HFFc6 (cell line): ENCODE measurements around the gene CCDC24. TPM values are rescaled to one million over a fixed set of nuclear protein-coding genes. Genes with fewer than 3 reads are reported as not detected.

Experiments used
- DNase-seq: peaks from one replicate; pipeline ENCODE4 v3.0.0-alpha.2; 2018
- H3K27ac Mint-ChIP-seq: 2 replicates; pipeline ENCODE4 v1.8.0; 2020; ENCODE audit warnings: mild to moderate bottlenecking, mixed read lengths
- H3K27me3 Mint-ChIP-seq: 2 replicates; pipeline ENCODE4 v1.8.0; 2021; ENCODE audit warnings: mild to moderate bottlenecking, moderate library complexity, mixed read lengths; ENCODE audit not compliant: insufficient read depth
- H3K36me3 Mint-ChIP-seq: 2 replicates; pipeline ENCODE4 v1.8.0; 2021; ENCODE audit warnings: low read depth, mixed read lengths
- H3K4me1 Mint-ChIP-seq: 2 replicates; pipeline ENCODE4 v1.8.0; 2020; ENCODE audit warnings: low read depth, mixed read lengths
- H3K4me3 Mint-ChIP-seq: 2 replicates; pipeline ENCODE4 v1.8.0; 2020; ENCODE audit warnings: mild to moderate bottlenecking, moderate library complexity, mixed read lengths
- H3K9me3 Mint-ChIP-seq: 2 replicates; pipeline ENCODE4 v1.8.0; 2020; ENCODE audit warnings: mild to moderate bottlenecking, mixed read lengths
- CTCF ChIP-seq: fragments of 200-600 bp; sonication (generic); IDR thresholded peaks from 2 replicates; pipeline ENCODE4 v1.5.0; 2021; ENCODE audit warnings: antibody characterized with exemption, mild to moderate bottlenecking
- total RNA-seq, 6 experiments: library from RNA; stranded (reverse); fragmentation: NEBNext Ultra II Directional; extraction: Animal tissue kit (Norgen Biotek cat#: 25700); gene quantifications; 2 replicates in 1 of 6; 3 replicates in 5 of 6; pipeline ENCODE4 v1.2.3, GENCODE V29; 2021

The CCDC24 gene
- total RNA-seq, 6 experiments from 2014 or later = 5.6 to 7.7 (median 6.5) TPM

- no peak for DNase-seq
- H3K4me1 Mint-ChIP-seq = peaks cover 52% of the 10 kb centered on the region
- H3K27me3 Mint-ChIP-seq = peaks cover 4% of the 10 kb centered on the region; the same call in 1 of the 2 replicates
- peak overlapping the region; percentile 92 for H3K4me3 Mint-ChIP-seq
- no peaks in the 10 kb centered on the region for H3K9me3 Mint-ChIP-seq
- TF ChIP-seq CTCF = no peak
- no peak overlapping the region; the same call in 1 of the 2 replicates for H3K27ac Mint-ChIP-seq
- H3K36me3 Mint-ChIP-seq = peaks cover 34% of the 10 kb centered on the region
These were observed 14.5 kb upstream of the CCDC24 start for GRCh38 chr1:43976890-43977289.

DNA sequence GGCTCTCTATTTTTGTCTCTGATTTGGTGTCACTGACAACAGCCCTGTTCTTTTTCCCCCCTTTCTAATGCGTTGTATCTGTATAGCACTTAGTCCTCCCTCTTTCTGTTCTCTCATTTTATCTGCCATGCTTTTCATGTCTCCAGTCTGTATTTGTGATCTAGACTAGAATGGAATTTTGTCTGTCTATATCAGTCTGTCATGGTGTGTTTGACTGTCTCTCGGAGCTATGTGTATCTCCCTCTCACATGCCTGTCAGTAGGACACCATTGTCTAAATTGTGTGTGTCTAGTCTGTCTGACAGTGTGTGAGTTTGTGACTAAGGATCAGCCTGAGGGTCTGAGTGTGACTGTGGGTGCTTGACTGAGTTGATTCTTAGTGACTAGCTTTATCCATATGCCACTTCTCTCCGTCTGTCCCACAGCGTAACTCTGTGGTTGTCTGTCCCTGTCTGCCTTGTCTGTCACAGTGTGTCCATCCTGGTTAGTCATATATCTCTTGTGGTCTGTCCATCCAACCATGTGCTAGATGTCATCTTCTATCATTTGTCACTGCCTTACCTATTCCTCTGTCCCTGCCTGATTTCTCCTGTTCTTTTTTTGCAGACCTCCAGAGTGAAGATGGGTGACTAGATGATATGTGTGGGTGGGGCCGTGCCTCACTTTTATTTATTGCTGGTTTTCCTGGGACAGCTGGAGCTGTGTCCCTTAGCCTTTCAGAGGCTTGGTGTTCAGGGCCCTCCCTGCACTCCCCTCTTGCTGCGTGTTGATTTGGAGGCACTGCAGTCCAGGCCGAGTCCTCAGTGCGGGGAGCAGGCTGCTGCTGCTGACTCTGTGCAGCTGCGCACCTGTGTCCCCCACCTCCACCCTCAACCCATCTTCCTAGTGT, 13.8 kb upstream of the CCDC24 start:
- H3K9me3 Mint-ChIP-seq = no peaks in the 10 kb centered on the region
- H3K36me3 Mint-ChIP-seq = peaks cover 37% of the 10 kb centered on the region
- no peak for TF ChIP-seq CTCF
- peaks cover 4% of the 10 kb centered on the region; the same call in 1 of the 2 replicates for H3K27me3 Mint-ChIP-seq
- peak overlapping the region; percentile 79 for H3K27ac Mint-ChIP-seq
- H3K4me1 Mint-ChIP-seq = peaks cover 56% of the 10 kb centered on the region
- H3K4me3 Mint-ChIP-seq = peak overlapping the region; percentile 85
- no peak for DNase-seq

- Mint-ChIP-seq H3K27ac (peak overlapping the region; percentile 79; the same call in 1 of the 2 replicates), H3K36me3 (peaks cover 42% of the 10 kb centered on the region), H3K9me3 (no peaks in the 10 kb centered on the region), H3K27me3 (peaks cover 4% of the 10 kb centered on the region; the same call in 1 of the 2 replicates), H3K4me1 (peaks cover 62% of the 10 kb centered on the region), H3K4me3 (peak overlapping the region; percentile 85)
- no peak for TF ChIP-seq CTCF
- DNase-seq = no peak
These were observed 13.2 kb upstream of the CCDC24 start for GRCh38 chr1:43978264-43978550.

GRCh38 chr1:43978551-43979260, 12.7 kb upstream of the CCDC24 start, which contains the start of gene B4GALT2:
Gene B4GALT2, plus strand, starts transcription at chr1:43979210. Its CDS starts 1,951 bp downstream, at chr1:43981161.
- Mint-ChIP-seq H3K27ac (peak within 1 kb of the TSS; percentile 87), H3K4me1 (peaks cover 63% of the 10 kb centered on the region), H3K27me3 (peaks cover 6% of the 10 kb centered on the region), H3K36me3 (peaks cover 46% of the 10 kb centered on the region), H3K9me3 (no peaks in the 10 kb centered on the region), H3K4me3 (peak within 1 kb of the TSS; percentile 92)
- no peak for DNase-seq
- TF ChIP-seq CTCF = no peak

- H3K4me3 Mint-ChIP-seq = no peak overlapping the region
- peaks cover 58% of the 10 kb centered on the region for H3K4me1 Mint-ChIP-seq
- no peak for DNase-seq
- no peaks in the 10 kb centered on the region for H3K9me3 Mint-ChIP-seq
- TF ChIP-seq CTCF = no peak
- H3K36me3 Mint-ChIP-seq = peaks cover 46% of the 10 kb centered on the region
- H3K27me3 Mint-ChIP-seq = peaks cover 6% of the 10 kb centered on the region
- no peak overlapping the region for H3K27ac Mint-ChIP-seq
These were observed 12.2 kb upstream of the CCDC24 start for GRCh38 chr1:43979261-43979527.
